GM12873 (cell line): ENCODE data around the gene NYAP2.

ENCODE experiments used
- CTCF ChIP-seq: IDR thresholded peaks from 2 replicates; pipeline ENCODE4 v1.5.1; 2012; ENCODE audit warnings: low read depth, mild to moderate bottlenecking, moderate library complexity, low read length, control low read depth; ENCODE audit not compliant: insufficient read depth; ENCODE audit errors: missing control alignments

The NYAP2 gene

GRCh38 chr2:225479386-225479785 lies 79.9 kb downstream of the NYAP2 start:
- TF ChIP-seq CTCF: no peak

GRCh38 chr2:225484751-225485150 lies 85.2 kb downstream of the NYAP2 start:
- no peak for TF ChIP-seq CTCF

GRCh38 chr2:225486236-225486635 lies 86.7 kb downstream of the NYAP2 start:
- TF ChIP-seq CTCF: no peak

DNA sequence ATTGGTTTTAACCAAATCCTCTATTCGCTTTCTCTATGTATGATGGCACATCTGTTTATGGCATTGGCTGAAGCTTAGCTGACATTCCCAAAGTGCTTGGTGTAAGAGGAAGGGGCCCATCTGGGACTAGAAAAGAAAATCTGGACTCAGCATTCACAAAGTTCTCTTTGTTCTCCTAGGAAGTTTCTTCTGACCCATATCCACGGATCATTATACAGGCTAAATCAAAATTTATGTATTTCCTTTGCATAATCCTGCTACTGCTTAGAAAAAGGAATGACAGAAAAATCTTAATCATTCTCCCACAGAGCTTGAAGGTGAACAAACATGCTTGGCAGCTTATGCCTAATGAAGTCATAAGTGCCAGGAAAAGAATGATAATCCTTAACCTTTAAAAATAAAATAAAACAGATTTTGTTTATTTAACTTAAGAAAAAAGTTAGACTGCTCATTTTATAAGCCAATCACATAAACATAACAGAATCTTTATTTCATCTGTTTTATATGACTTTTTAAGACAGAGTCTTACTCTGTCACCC lies 88.4 kb downstream of the NYAP2 start:
- TF ChIP-seq CTCF: no peak

DNA sequence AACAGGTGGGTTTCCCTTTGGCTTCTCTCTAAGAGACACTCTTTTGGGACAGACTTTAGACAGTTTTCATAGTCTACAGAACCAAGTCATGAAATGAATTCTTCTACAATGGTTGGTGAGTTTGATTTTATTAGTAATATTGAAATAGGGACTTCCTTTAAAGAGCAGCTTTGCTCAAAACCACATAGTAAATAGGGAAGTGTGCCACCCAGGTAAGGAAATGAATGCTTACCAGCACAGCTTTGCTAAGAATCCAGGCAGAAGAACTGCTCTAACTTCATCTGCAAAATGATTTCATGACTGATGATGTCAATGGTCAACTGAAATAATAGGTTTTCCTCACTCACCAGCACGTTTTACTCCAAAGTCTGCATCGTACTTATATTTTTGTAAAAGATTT lies 89.2 kb downstream of the NYAP2 start:
- TF ChIP-seq CTCF: no peak

- TF ChIP-seq CTCF: no peak
Observed at GRCh38 chr2:225493420-225494099, 94.0 kb downstream of the NYAP2 start.

DNA sequence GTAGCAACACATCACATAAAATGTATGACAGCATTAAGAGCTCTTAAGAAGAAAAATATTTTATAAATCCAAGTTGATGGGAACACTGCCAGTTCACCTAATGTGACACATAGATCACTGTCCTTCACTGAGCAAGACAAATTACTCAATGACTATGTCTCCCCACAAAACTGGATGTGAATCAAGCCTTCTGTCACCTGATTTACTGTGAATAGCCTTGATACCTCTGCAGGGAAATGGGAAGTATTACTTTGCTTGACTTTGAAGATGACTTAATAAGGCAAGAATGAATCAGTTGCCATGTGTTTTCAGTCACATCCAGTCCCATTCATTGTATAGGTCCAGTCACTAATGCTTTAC lies 94.6 kb downstream of the NYAP2 start:
- no peak for TF ChIP-seq CTCF
